ENCODE results near the gene MYH9.

The MYH9 gene

DNA sequence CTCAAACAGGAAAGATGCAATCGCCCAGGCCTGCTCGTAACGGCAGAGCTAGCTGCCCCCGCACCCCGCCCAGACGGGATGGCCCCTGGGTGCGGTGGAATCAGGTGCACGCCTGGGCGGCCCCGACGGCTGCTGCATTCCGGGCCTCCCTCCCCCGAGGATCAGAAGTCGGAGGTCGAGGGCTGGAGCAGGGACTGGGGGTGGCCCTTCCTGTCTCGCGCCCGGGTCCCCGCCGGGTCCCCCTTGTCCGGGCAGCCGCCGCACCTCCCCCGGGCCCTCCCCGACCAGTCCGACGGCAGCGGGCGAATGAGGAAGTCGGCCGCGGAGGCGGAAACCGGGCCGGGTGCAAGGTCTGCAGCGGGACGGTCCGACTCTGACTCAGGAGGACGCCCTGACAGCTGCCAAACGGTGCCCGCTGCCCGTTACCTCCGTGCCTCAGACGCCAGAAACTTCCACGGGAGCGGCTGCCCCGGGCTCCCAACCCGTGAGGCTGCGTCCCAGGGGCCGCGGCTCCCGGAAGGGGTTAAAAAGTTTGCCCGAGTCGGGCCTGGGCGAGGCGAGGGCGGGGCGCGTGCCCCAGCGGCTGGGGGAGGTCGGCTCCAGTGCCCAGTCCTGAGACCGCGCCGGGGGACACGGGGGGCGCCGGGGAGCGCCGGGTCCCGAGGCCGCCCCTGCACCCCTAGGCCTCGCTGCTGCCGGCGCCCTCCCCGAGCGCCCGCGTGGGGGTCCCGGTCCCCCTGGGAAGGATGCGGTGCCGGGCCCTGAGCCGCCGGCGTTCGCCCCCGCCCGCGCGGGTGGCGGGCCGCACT is 663 bp downstream of the MYH9 start:
- DNase-seq: peak; percentile 25
- Histone ChIP-seq H3K36me3 (peaks cover 10% of the 10 kb centered on the region), H3K27ac (peak overlapping the region; percentile 93), H3K27me3 (ENCODE audit: insufficient read depth, low read depth, severe bottlenecking) (no peaks in the 10 kb centered on the region), H3K9me3 (ENCODE audit: severe bottlenecking) (no peaks in the 10 kb centered on the region), H3K4me3 (ENCODE audit: low read depth, low read length) (peak overlapping the region; percentile 84)
- TF ChIP-seq CTCF (IDR thresholded peaks at IDR 0.05; ENCODE audit: low read depth, low read length): no peak

DNA sequence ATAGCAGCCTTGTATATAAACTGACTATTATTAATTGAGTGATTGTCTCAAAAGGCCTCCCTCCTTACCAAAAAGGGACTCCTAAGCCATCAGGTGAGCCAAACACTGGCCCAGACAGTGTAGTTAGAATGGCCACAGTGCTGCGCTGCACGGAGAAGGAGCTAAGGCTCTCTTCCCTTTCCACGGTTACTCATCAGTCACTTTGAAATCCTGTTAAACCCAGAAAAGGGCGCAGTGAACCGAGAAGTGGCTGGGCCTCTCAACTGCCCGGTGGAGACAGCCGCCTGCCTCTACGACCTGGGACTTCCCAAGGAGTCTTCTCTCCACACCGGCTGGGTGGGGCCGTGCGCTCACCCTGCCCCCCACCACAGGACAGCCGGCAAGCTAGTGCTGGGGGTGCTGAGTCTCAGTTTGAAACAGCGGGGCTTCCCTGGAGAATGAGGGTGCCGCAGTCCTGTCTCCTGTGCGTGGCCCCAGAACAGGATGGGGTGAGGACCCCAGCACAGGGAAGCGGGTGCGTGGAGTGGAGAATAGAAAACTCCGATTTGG is 1.3 kb downstream of the MYH9 start:
- Histone ChIP-seq H3K27me3 (ENCODE audit: insufficient read depth, low read depth, severe bottlenecking) (no peaks in the 10 kb centered on the region), H3K4me3 (ENCODE audit: low read depth, low read length) (peak overlapping the region; percentile 84), H3K27ac (peak overlapping the region; percentile 93), H3K9me3 (ENCODE audit: severe bottlenecking) (no peaks in the 10 kb centered on the region), H3K36me3 (peaks cover 17% of the 10 kb centered on the region)
- peak; percentile 12; the same call in 1 of the 2 replicates for TF ChIP-seq CTCF (IDR thresholded peaks at IDR 0.05; ENCODE audit: low read depth, low read length)
- peak; percentile 48 for DNase-seq

- DNase-seq: no peak
- Histone ChIP-seq H3K27ac (peak overlapping the region; percentile 93), H3K36me3 (peaks cover 17% of the 10 kb centered on the region), H3K9me3 (ENCODE audit: severe bottlenecking) (no peaks in the 10 kb centered on the region), H3K4me3 (ENCODE audit: low read depth, low read length) (peak overlapping the region; percentile 84), H3K27me3 (ENCODE audit: insufficient read depth, low read depth, severe bottlenecking) (no peaks in the 10 kb centered on the region)
- TF ChIP-seq CTCF (IDR thresholded peaks at IDR 0.05; ENCODE audit: low read depth, low read length): no peak
Measured at GRCh38 chr22:36385491-36386350, 2.0 kb downstream of the MYH9 start.

DNA sequence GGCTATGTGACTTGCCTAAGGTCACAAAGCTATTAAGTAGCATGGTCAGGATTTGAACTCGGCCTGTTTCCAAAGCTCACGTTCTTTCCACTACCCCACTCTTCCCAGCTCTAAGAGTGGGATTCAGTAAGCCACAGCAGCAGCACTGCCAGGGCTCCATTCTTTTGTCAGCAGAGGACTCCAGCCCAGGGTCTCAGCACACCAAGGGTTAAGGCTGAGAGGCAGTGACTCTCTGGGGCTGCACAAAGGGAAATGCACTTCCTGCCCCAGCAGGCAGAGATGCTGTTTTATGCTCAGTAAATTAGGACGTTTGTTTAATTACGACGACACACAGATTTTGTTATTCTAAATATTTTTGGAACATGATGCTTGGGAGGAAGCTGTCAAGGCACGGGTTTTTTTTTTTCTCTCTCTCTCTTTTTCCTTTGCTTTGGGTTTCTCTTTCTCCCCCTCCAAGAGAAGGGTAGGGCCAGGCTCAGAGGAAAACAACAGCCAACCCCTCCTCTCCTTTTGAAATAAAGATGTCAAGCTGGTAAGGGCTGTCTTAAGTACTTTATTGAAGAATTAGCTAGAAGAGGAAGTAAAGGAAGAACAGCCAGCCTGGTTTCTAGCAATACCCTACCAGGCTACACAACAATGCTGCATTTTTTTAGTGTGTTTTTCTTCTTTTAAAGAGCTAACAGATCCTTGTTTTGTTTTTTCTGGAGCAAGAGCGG is 2.8 kb downstream of the MYH9 start:
- Histone ChIP-seq H3K36me3 (peaks cover 17% of the 10 kb centered on the region), H3K4me3 (ENCODE audit: low read depth, low read length) (no peak overlapping the region), H3K27me3 (ENCODE audit: insufficient read depth, low read depth, severe bottlenecking) (no peaks in the 10 kb centered on the region), H3K27ac (no peak overlapping the region), H3K9me3 (ENCODE audit: severe bottlenecking) (no peaks in the 10 kb centered on the region)
- no peak for TF ChIP-seq CTCF (IDR thresholded peaks at IDR 0.05; ENCODE audit: low read depth, low read length)
- no peak for DNase-seq

DNA sequence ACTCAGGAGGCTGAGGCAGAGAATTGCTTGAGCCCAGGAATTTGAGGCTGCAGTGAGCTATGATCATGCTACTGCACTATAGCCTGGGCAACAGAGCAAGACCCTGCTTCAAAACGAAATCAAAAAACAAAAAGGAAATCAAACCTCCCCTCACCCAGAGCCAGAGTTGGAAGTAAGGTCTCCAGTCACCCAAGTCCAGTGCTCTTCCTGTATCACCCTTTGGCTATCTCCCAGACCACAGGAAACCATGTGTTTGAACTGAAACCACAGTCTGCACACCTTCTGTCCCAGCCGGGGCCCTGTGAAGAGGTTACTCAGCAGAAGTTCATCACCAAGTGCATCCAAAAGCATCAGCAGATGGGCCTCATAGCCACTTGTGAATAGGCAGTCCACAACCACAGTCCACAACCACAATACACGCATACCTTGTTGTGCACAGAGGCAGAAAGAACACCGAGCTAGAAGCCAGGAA is 4.6 kb downstream of the MYH9 start:
- DNase-seq: no peak
- Histone ChIP-seq H3K4me3 (ENCODE audit: low read depth, low read length) (no peak overlapping the region), H3K27ac (no peak overlapping the region), H3K9me3 (ENCODE audit: severe bottlenecking) (no peaks in the 10 kb centered on the region), H3K36me3 (peaks cover 17% of the 10 kb centered on the region), H3K27me3 (ENCODE audit: insufficient read depth, low read depth, severe bottlenecking) (no peaks in the 10 kb centered on the region)
- TF ChIP-seq CTCF (IDR thresholded peaks at IDR 0.05; ENCODE audit: low read depth, low read length): no peak

All from WERI-Rb-1 (cell line).